ENCODE results near the gene CYYR1. TPM values are rescaled to one million over a fixed set of nuclear protein-coding genes. Genes with fewer than 3 reads are reported as not detected.

The CYYR1 gene
- total RNA-seq, 4 donors from 2014 or later, result 0.53 to 4.4 (median 3.6) TPM

GRCh38 chr21:26522704-26523103, 50.4 kb downstream of the CYYR1 start:
- no peaks in the 10 kb centered on the region for H3K27me3 ChIP-seq

DNA sequence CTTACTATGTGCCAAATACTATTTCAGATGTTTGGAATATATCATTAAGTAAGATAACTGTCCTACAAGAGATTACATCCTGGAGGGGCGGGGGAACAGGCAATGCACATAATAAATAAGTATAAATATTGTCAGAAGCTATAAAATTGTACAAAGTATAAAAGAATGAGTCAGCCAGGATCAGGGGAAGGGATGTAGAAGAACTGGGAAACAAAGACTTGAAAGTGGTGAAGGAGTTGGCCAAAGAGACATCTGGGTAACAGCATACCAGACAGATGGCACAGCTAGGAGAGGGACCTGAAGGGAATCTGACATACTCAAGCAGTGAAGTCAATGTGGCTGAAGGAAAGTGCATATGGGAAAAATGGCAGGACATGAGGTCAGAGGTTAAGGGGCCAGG, 53.9 kb downstream of the CYYR1 start:
- TF ChIP-seq CTCF (IDR thresholded peaks at IDR 0.05) (no peak), POLR2A (IDR thresholded peaks at IDR 0.05) (no peak)
- no peak overlapping the region for H3K27ac ChIP-seq
- no peaks in the 10 kb centered on the region for H3K36me3 ChIP-seq
- H3K9me3 ChIP-seq, result no peaks in the 10 kb centered on the region
- no peaks in the 10 kb centered on the region for H3K27me3 ChIP-seq
- no peak overlapping the region for H3K4me3 ChIP-seq
- no peak for DNase-seq
- H3K4me1 ChIP-seq, result no peaks in the 10 kb centered on the region

More at GRCh38 chr21:26522704-26523103, 50.4 kb downstream of the CYYR1 start:
- no peak for DNase-seq
- Histone ChIP-seq H3K4me1 (no peaks in the 10 kb centered on the region), H3K36me3 (no peaks in the 10 kb centered on the region), H3K9me3 (no peaks in the 10 kb centered on the region), H3K27ac (no peak overlapping the region), H3K4me3 (no peak overlapping the region)
- no peak for TF ChIP-seq POLR2A (IDR thresholded peaks at IDR 0.05)
- no peak for TF ChIP-seq CTCF (IDR thresholded peaks at IDR 0.05)

DNA sequence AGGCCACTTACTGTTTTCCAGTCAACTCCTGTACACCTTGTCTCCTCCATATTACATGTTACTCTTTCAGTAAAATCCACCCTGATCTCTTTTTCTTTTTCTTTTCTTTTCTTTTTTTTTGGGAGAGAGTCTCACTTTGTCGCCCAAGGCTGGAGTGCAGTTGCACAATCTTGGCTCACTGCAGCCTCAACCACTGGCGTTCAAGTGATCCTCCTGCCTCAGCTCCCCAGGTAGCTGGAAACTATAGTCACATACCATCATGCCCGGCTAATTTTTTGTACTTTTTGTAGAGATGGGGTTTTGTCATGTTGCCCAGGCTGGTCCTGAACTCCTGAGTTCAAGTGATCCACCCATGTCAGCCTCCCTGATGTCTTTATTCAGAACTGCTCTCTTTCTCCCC, 57.8 kb downstream of the CYYR1 start:
- Histone ChIP-seq H3K36me3 (no peaks in the 10 kb centered on the region), H3K4me3 (no peak overlapping the region), H3K4me1 (no peaks in the 10 kb centered on the region), H3K9me3 (no peaks in the 10 kb centered on the region), H3K27ac (no peak overlapping the region), H3K27me3 (no peaks in the 10 kb centered on the region)
- no peak for DNase-seq
- no peak for TF ChIP-seq CTCF (IDR thresholded peaks at IDR 0.05)
- no peak for TF ChIP-seq POLR2A (IDR thresholded peaks at IDR 0.05)

DNA sequence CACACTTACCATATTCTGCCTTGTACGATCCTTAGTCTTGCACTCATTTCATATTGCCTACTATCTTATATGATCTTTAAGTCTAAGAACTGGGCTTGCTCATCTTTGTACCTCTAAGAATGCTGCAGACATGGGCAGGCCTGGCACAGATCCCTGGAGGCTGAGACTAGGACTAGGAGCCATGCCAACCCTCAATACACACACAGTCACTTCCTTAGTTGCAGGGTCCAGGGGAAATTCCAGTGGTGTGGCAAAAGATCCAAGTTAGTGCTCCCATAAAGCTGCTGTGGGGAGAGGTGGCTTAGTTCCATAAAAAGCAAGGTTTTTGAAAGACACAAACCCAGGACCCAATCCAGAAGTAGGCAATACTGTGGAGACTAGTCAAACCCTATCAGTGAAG, 59.9 kb downstream of the CYYR1 start:
- H3K27ac ChIP-seq, result no peak overlapping the region
- H3K27me3 ChIP-seq, result no peaks in the 10 kb centered on the region
- no peak for TF ChIP-seq POLR2A (IDR thresholded peaks at IDR 0.05)
- DNase-seq, result no peak
- no peaks in the 10 kb centered on the region for H3K9me3 ChIP-seq
- H3K4me1 ChIP-seq, result no peaks in the 10 kb centered on the region
- H3K4me3 ChIP-seq, result no peak overlapping the region
- H3K36me3 ChIP-seq, result no peaks in the 10 kb centered on the region

- H3K36me3 ChIP-seq, result no peaks in the 10 kb centered on the region
- DNase-seq, result no peak
- H3K9me3 ChIP-seq, result no peaks in the 10 kb centered on the region
- H3K4me1 ChIP-seq, result no peaks in the 10 kb centered on the region
- no peak overlapping the region for H3K4me3 ChIP-seq
- TF ChIP-seq CTCF (IDR thresholded peaks at IDR 0.05) (no peak), POLR2A (IDR thresholded peaks at IDR 0.05) (no peak)
- H3K27ac ChIP-seq, result no peak overlapping the region
- H3K27me3 ChIP-seq, result no peaks in the 10 kb centered on the region
Measured at GRCh38 chr21:26512664-26513063, 60.4 kb downstream of the CYYR1 start.

GRCh38 chr21:26508903-26509302, 64.2 kb downstream of the CYYR1 start:
- H3K27me3 ChIP-seq, result no peaks in the 10 kb centered on the region
- TF ChIP-seq CTCF (IDR thresholded peaks at IDR 0.05), result no peak
- no peak for TF ChIP-seq POLR2A (IDR thresholded peaks at IDR 0.05)
- H3K4me1 ChIP-seq, result no peaks in the 10 kb centered on the region
- H3K9me3 ChIP-seq, result no peaks in the 10 kb centered on the region
- no peak overlapping the region for H3K27ac ChIP-seq
- no peak for DNase-seq
- no peaks in the 10 kb centered on the region for H3K36me3 ChIP-seq
- no peak overlapping the region for H3K4me3 ChIP-seq

All from Peyer's patch (tissue), 4 donors.